Stromal cell of bone marrow (primary cell): ENCODE results near the gene SEMA6B.

Source experiments
- DNase-seq: peaks from one replicate; pipeline ENCODE4 v3.0.0-alpha.2; 2012; ENCODE audit warnings: low read depth

The SEMA6B gene

DNA sequence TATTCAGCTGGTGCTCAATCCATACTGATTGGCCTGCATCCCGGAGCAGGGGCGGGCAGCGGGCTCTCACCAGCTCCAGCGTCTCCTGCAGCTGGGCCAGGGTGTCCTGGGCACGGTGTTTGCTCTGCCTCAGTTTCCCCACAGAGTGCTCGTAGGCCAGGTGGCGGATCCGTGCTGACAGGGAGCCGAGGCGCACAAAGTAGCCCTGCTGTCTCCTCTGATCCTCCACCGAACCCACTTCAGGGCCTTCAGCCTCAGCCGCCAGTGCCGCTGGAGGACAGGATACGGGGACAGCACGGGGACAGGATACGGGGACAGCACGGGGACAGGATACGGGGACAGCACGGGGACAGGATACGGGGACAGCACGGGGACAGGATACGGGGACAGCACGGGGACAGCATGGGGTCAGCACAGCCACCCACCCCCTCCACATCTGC lies 33.9 kb downstream of the SEMA6B start:
- no peak for DNase-seq

DNA sequence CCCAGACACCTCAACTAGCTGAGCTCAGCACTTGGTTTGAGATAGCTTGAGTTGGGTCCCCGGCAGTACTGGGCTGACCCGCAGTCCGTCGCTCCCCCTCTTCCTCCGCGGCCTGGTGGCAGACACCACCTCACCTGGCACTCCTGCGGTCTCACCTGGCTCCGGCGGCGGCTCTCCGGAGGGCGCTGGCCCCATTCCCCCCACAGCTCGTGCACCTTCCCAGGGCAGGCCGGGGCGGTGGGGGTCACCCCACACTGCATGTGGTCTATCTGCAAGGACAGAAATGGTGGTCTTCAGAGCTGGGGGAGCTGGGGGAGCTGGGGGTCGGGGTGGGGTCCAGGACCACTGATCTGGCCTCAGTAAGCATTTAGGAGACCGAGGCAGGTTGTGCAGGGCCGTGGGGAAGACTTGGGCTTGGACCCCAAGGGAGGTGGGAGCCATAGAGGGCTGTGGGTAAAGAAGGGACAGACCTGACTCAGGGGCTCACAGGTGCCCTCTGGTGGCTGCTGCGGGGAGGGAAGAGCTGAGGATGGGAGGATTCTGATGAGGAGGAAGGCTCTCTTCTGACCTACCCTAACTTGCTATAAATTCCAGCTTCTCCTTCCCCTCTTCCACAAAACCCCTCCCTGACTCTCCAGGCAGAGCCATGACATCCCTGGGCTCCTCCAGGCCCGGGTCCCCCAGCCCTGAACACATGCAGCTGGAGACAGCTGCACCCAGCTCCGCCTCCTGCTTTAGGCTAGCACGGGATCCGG lies 34.5 kb downstream of the SEMA6B start:
- DNase-seq: no peak

DNA sequence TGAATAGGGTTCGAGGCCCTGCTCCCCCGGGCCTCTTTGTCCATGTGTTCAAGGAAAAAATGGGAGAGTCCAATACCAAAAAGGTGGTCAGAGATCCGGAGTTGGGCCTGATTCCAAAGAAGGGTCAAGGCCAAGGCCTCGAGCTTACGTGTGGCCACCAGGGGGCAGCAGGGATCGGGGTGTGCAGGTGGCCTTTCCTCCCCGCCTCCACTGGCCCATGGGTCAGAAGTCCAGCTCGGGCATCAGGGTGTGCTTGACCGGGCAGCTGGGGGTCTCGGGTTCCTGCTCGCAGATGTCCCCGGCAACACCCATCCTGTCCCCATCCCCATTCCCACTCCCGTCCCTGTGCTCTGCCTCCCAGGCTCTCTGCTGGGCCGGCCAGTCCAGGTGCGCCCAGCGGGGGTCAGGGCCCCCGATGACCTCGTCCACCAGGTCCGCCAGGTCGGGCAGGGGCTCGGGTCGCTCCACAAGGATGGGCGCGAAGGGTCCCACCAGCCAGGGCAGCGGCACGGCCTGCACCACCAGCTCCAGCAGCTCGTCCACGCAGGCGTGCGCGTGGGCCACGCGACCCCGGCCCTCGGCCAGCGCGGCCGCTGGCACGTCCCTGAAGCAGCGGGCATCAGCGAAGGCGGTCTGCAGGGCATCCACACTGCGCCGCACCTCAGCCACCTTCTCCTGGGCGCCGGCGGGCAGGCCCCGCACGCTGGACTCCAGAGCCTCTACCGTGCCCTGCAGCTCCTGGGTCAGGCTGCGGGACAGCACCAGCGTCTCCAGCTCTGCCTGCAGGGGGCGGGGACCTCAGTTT lies 36.0 kb downstream of the SEMA6B start:
- DNase-seq: no peak

DNA sequence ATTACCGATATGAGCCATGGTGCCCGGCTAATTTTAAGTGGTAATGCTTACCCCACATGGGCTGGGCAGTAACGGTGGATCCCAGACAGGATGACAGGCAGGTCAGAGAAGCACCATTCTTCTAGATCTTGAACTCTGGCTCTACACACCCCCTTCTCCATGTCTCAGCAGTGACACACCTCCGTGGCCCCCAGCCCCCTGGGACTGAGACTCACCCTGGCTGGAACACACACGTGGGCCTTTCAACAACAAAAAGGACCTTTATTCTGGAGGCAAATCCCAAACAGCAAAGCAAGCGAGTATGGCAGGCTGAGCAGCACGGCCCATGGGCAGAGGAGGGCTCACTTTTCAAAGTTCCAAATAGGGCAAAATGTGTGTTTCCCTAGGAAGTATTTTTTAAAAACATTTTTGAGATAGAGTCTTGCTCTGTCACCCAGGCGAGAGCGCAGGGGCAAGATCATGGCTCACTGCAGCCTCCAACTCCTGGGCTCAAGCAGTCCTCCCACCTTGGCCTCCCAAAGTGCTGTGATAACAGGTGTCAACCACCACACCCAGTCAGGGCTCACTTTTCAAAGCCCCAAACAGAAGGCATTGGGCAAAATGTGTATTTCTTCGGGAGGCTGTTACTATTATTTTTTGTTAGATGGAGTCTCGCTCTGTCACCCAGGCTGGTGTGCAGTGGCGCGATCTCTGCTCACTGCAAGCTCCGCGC lies 37.0 kb downstream of the SEMA6B start:
- DNase-seq: no peak

DNA sequence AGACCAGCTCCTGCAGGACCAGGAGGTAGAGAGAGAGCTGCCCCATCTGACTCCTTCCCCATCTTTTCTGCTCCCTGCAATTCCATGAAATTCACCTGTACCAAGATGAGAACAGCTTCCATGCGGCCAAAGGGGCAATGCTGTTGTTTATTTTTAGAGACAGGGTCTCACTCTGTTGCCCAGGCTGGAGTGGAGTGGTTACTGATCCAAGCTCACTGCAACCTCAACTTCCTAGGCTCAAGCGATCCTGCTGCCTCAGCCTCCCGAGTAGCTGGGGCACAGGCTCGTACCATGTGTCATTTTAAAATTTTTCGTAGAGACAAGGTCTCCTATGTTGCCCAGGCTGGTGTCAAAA lies 37.6 kb downstream of the SEMA6B start:
- DNase-seq: no peak

DNA sequence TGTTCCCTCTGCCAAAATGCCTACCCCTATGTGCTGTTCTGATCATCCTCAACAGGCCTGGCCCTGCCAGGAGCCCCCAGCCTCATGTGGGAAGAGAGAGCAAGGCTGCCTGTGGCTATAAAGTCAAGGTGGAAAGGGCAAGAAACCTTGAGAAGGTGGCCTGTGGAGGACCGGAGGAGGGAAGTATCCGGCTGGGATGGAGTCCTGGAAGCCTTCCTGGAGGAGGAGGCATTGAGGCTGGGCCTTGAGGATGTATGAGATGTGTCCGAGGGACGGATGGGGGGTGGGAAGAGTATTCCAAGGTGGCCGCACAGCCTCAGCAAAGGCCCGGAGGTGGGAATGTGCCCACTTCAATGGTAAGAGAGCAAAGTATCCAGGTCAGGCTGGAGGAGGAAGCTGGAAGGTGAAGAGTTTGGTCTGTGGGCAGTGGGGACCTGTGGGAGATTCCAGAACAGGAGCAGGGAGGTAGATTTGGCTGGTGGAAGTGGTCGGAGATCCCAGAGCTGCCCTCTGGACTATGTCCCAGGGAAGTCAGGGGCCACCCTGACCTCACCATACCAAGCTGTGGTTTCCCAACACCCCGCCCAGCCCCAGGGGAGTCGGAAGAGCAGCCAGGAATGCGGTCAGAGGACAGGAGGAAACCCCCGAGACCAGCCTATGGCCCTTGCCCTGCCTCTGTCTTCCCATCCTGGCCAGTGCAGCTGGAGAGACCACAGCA lies 38.2 kb downstream of the SEMA6B start:
- no peak for DNase-seq

DNA sequence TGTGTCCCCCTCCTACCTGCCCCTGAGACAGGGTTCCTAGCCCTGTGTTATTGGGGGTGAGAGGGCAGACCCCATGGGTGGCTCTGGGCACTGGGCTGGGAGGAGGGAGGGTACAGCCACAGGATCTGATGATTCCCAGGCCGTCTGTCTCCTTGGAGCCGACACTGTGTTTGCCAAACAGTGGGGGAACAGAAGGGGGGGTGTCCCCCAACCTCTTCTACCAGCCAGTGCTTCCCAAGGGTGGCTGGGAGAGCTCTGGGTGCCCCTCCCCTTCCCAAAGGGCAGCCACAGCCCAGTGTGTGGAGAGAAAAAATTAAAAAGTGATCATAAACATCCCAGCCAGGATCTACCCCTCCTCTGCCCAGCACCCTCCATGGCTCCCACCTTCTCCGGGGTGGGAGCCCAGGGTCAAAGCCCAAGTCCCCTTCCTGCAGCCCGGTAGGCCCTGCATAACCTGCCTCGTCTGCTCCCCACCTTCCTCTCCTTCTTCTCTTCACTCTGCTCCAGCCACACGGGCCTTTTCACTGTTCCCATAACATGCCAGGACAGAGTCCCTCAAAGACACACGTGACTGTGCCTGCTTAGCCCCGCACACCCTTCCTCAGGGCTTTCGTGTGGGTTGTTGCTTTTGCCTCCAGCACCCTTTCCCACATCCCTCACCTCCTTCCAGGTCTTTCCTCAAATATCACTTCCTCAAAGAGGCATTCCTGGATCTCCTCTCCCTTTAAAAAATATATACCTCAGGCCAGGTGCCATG lies 39.8 kb downstream of the SEMA6B start:
- DNase-seq: no peak

DNA sequence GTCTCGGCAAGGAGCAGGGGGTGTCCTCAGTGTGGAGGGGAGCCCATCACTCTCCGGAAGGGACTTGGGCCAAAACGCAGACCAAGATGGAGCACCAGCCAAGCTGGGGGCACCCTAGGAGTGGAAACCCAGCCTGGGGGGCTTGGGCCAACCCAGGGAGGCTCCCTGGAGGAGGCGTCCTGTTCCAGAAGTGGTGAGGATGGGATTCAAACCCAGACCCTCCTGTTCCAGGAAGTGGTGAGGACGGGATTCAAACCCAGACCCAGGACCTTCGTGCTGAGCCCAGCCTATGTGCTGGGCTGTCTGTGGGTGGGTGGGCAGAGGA lies 40.4 kb downstream of the SEMA6B start:
- no peak for DNase-seq

DNA sequence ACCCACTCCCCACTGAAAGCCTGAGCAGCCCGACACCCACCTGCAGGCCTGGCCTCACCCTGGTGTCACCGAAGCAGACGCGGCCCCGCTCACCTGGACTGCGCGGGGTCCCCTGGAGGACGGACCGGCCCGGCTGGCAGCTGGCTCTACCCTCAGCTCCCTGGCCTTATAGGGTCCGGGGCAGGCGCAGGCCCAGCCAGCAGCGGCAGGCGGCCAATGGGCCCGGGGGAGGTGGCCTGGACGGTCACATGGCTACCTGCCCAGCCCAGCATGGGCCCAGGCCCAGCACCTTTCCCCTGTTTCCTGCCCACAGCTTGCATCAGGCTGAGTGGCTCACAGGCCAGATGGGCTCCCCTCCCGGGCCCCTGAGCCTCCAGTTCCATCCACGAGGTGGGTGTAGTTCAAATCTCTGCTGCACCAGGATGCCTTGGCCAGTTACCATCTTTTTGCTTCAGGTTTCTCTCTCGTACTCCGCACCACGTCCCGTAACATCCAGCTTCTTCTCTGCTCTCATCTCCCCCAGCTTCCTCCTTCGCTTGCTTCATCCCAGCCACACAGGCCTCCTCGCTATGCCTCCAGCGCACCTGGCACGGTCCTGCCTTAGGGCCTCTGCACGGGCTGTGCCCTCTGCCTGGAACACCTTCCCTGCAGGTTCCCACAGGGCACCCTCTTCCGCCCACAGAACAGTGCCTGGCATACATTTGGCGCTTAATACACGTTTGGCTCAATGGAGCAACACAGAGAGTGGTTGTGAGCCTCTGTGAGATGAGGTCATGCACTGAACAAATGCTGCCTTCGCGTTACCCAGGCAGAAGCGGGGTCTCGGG lies 40.9 kb downstream of the SEMA6B start, which contains the start of gene PLIN4:
TSS of gene PLIN4 (minus strand) at position 142 of the 827 bp plus-strand sequence. CDS start 214 bp downstream, outside the sequence.
- DNase-seq: no peak

DNA sequence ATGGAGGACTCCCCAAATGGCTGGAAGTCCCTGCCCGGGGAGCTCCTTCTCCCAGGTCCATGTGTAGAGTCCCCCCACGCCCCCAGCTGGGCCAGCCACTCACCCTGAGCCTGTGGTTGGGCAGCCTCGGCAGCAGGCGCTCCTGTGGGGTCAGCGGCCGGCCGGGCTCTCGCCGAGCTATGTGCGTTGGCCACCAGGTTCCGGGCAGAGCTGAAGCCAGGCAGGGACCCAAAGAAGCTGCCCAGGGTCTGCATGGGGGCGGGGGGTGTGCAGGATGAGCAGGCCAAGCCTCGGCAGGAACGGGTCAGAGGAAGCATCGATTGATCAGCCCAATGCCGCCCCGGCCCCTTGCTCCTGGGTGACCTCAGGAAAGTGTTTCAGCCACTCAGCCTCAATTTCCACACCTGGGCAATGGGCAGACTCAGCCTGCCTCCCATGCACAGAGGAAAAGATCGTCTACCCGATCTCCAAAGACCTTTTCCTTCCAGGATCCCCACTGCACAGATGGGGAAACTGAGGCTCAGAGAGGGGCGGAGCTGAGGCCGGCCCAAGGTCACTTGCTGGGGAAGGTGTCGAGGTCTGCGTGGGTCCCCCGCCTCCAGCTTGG lies 41.9 kb downstream of the SEMA6B start:
- no peak for DNase-seq

DNA sequence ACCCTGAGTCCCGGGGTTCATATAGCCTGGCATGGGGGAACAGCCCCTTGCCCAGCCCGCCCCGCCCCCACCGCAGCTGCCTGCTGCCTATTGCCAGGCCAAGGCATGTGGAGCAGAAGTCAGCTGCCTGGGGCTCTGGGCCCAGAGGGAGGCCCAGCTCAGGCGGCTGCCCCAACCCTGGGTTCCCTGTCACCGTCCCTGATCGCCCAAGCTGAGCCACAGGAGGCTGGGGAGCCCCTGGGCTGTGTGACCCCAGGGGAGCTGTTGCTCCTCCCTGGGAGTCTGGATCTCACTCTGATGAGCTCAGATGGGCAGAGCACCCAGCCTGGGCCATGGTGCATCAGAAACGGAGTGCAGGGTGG lies 42.6 kb downstream of the SEMA6B start:
- no peak for DNase-seq

DNA sequence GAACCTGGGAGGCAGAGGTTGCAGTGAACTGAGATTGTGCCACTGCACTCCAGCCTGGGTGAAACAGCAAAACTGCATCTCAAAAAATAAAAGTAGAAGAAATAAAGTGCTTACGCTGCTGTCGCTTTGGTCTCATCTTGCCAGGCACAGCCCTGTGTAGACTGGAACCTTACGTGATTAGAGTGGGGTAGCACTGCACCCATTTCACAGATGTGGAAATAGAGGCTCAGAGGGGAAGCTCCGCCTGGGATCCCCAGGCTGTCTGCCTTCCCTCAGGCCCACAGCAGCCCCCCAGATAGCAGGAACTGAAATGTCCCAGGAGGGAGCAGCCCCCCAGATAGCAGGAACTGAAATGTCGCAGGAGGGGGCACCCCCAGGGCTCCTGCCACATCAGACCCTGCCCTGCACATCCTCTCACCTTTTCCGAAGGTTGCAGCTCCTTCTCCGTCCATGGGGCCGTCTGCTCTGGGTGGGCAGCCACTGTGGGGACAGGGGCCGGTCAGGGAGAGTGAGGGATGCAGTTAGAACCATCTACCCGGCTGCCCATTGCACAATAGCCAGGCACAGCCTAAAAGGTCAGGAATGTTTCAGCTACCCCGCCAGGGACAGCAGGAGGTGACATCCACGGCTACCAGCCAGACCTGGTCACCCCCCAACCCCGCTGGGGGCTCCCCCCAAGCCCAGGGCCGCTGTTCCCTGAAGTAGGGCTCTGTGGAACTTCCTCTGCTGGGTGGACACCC lies 43.1 kb downstream of the SEMA6B start:
- no peak for DNase-seq

DNA sequence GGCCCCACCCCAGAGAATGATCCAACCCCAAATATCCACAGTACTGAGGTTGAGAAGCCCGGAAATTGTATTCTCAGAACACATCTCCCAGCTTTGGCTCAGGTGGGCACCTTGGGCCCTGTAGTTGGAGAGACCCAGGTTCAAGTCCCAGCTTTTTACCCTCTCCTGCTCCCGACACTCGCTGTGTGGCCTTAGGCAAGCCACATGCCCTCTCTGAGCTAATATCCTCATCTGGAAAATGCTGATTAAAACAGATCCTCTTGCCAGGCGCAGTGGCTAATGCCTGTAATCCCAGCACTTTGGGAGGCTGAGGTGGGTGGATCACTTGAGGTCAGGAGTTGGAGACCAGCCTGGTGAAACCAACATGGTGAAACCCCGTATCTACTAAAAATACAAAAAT lies 43.8 kb downstream of the SEMA6B start:
- no peak for DNase-seq

DNA sequence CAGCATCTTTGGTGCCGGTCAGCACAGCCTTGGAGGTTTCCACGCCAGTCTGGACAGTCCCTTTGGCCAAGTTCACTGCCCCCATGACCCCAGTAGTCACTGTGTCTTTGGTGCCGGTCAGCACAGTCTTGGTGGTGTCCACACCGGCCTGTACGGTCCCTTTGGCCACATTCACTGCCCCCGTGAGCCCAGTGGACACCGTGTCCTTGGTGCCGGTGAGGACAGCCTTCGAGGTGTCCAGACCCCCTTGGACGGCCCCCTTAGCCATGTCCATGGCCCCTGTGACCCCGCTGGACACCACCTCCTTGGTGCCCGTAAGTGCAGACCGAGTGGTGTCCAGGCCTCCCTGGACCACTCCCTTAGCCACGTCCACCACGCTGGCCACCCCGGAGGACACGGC lies 46.2 kb downstream of the SEMA6B start:
- DNase-seq: no peak

DNA sequence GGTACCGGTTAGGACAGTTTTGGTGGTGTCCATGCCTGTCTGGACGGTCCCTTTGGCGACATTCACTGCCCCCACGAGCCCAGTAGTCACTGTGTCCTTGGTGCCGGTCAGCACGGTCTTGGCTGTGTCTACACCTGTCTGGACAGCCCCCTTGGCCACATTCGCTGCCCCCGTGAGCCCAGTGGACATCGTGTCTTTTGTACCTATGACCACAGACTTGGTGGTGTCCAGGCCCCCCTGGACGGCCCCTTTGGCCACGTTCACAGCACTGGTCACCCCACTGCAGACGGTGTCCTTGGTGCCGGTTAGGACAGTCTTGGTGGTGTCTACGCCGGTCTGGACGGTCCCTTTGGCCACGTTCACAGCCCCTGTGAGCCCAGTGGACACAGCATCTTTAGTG lies 47.4 kb downstream of the SEMA6B start:
- no peak for DNase-seq

DNA sequence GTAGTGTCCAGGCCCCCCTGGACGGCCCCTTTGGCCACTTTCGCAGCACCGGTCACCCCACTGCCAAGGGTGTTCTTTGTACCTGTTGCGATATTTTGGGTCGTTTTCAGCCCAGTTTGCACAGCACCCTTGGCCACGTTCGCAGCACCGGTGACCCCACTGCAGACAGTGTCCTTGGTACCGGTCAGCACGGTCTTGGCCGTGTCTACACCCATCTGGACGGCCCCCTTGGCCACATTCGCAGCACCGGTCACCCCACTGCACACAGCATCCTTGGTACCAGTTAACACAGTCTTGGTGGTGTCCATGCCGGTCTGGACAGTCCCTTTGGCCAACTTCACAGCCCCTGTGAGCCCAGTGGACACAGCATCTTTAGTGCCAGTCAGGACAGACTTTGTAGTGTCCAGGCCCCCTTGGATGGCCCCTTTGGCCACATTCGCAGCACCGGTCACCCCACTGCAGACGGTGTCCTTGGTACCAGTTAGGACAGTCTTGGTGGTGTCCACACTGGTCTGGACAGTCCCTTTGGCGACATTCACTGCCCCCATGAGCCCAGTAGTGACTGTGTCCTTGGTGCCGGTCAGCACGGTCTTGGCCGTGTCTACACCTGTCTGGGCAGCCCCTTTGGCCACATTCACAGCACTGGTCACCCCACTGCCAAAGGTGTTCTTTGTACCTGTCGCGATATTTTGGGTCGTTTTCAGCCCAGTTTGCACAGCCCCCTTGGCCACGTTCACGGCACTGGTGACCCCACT lies 48.0 kb downstream of the SEMA6B start:
- DNase-seq: no peak

DNA sequence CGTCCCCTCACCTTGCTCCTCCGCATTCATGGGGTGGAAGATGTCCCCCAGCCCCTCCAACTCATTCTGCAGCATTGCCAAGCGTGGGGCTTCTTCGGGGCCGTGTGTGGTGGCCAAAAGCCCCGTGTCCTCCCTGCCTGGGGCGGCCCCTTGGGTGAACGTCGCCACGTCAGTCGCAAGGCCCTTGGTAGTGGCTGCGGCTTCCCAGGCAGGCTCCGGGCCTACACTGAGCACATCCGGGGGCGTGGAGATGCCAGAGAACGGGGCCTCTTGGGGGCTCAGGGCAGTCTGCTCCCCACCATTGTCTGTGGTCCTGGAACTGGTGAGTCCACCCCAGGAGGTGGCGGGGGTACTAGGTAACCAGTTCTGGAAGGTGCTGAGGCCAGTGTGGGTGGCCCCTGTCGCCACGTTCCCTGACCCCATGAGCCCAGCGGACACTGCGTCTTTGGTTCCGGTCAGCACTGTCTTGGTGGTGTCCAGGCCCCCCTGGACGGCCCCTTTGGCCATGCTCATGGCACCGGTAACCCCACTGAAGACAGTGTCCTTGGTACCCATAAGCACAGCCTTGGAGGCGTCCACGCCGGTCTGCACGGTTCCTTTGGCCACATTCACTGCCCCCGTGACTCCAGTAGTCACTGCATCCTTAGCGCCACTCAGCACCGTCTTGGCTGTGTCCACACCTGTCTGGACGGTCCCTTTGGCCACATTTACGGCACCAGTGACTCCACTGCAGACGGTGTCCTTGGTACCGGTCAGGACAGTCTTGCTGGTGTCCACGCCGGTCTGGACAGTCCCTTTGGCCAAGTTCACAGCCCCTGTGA lies 48.8 kb downstream of the SEMA6B start:
- no peak for DNase-seq

DNA sequence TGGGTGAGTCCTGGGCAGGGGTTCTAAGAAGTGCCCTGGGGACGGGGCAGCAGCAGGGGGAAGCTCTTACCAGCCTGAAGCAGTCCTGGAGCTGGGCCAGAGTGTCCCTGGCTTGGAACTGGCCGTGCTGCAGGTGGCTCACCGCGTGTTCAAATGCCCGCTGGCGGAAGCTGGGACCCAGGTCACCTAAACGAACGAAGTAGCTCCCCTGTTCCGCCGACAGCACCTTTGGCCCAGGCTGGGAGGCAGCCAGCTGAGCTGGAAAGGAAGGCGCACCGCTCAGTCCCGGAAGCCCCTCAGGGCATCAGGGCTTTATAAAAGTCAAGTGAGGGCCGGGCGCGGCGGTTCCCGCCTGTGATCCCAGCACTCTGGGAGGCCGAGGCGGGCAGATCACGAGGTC lies 50.8 kb downstream of the SEMA6B start:
- no peak for DNase-seq
